ENCODE data around the gene WWOX. TPM values are rescaled to one million over a fixed set of nuclear protein-coding genes. Genes with fewer than 3 reads are reported as not detected.

WWOX gene
- total RNA-seq, 2 donors from 2014 or later = 30.0 to 35.4 TPM

DNA sequence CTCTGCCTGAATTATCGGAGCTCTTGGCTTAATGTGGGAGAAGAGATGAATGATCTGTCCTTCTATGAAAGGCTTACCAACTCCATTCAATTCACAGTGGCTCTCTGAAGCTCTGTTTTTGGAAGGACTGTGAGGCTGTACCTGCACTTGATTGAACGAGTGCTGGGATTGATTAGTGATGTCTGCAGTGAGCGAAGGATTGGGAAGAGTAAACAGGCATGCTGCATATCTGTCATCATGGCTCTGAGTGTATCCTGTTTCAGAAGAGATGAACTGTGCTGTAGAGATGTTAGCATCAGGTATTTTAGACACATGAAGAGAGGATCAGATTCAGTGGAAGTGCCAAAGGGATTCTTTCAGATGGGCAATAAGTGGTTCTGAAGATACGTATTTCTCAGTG lies 937.1 kb downstream of the WWOX start:
- Mint-ChIP-seq H3K36me3 (ENCODE audit: low read depth) (no peaks in the 10 kb centered on the region), H3K9me3 (peaks cover 7% of the 10 kb centered on the region), H3K27ac (no peak overlapping the region), H3K4me1 (peaks cover 4% of the 10 kb centered on the region), H3K4me3 (no peak overlapping the region), H3K27me3 (ENCODE audit: insufficient read depth) (peaks cover 2% of the 10 kb centered on the region)
- Histone ChIP-seq H3K4me1 (ENCODE audit: control insufficient read depth, insufficient read depth, low read length) (no peaks in the 10 kb centered on the region), H3K27me3 (ENCODE audit: control insufficient read depth, insufficient read depth, low read length, poor library complexity, severe bottlenecking) (no peaks in the 10 kb centered on the region), H3K36me3 (ENCODE audit: control insufficient read depth, insufficient read depth, low read length) (no peaks in the 10 kb centered on the region), H3K4me3 (ENCODE audit: low read length) (no peak overlapping the region), H3K9me3 (ENCODE audit: control insufficient read depth, low read length) (no peaks in the 10 kb centered on the region), H3K9ac (ENCODE audit: extremely low read depth, low read length, poor library complexity, severe bottlenecking) (no peak overlapping the region), H3K27ac (ENCODE audit: low read depth, low read length) (no peak overlapping the region)
- peak; percentile 17 for DNase-seq
- WGBS, 2 experiments (ENCODE audit: insufficient coverage in 1 of 2, insufficient read length in 1 of 2) = 97 to 100% methylated on average over 3 to 4 of the region's 4 CpGs
- TF ChIP-seq, protein P1, sequence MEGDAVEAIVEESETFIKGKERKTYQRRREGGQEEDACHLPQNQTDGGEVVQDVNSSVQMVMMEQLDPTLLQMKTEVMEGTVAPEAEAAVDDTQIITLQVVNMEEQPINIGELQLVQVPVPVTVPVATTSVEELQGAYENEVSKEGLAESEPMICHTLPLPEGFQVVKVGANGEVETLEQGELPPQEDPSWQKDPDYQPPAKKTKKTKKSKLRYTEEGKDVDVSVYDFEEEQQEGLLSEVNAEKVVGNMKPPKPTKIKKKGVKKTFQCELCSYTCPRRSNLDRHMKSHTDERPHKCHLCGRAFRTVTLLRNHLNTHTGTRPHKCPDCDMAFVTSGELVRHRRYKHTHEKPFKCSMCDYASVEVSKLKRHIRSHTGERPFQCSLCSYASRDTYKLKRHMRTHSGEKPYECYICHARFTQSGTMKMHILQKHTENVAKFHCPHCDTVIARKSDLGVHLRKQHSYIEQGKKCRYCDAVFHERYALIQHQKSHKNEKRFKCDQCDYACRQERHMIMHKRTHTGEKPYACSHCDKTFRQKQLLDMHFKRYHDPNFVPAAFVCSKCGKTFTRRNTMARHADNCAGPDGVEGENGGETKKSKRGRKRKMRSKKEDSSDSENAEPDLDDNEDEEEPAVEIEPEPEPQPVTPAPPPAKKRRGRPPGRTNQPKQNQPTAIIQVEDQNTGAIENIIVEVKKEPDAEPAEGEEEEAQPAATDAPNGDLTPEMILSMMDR (conservative IDR thresholded peaks at IDR 0.05) = no peak

DNA sequence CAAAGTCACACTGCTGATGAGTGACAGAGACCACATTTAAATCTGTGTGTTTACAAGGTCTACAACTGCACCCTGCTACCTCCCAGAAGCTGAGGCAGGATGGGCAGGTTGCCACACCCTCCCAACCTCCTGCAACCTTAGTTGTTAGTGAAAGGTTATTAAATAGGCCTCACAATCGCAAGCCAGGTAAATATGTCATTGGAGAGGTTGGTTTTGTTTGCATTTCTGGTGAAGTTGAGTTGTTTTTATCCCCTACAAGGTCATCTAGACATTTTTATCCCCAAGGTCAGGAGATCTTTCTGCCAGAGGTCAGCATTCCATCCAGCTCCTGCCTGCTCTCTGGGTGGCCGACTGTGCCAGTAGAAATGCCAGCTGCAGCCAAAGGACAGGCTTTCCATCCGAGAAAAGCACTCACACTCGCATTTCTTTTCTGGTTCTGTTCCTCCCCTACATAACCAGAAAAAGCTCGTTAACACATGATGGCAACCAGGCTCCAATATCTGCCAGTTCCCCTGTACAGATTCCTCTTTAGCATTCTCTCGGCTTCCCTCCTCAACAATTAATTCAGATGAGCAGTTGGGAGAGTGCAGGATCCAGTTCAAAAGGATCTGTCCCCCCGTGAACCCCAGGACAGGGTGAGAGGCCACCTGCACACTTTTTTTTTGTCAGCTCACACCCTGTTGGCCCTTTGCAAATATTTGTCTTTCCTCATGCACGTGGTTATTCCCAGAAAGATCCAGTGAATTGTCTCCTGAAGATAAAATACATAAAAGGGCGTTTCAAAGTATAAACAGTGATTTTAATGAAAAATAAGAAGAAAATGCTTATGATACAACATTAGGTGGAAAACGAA lies 938.3 kb downstream of the WWOX start:
- peak; percentile 13 for DNase-seq
- Mint-ChIP-seq H3K9me3 (peaks cover 5% of the 10 kb centered on the region), H3K36me3 (ENCODE audit: low read depth) (no peaks in the 10 kb centered on the region), H3K4me3 (no peak overlapping the region), H3K4me1 (peaks cover 4% of the 10 kb centered on the region), H3K27me3 (ENCODE audit: insufficient read depth) (peaks cover 2% of the 10 kb centered on the region), H3K27ac (no peak overlapping the region)
- H3K36me3 ChIP-seq (ENCODE audit: control insufficient read depth, insufficient read depth, low read length) = no peaks in the 10 kb centered on the region
- WGBS, 2 experiments (ENCODE audit: insufficient coverage in 1 of 2, insufficient read length in 1 of 2) = 85 to 92% methylated on average over 8 to 10 of the region's 10 CpGs
- H3K27me3 ChIP-seq (ENCODE audit: control insufficient read depth, insufficient read depth, low read length, poor library complexity, severe bottlenecking) = no peaks in the 10 kb centered on the region
- no peak overlapping the region for H3K4me3 ChIP-seq (ENCODE audit: low read length)
- no peak overlapping the region for H3K27ac ChIP-seq (ENCODE audit: low read depth, low read length)
- no peaks in the 10 kb centered on the region for H3K4me1 ChIP-seq (ENCODE audit: control insufficient read depth, insufficient read depth, low read length)
- H3K9ac ChIP-seq (ENCODE audit: extremely low read depth, low read length, poor library complexity, severe bottlenecking) = no peak overlapping the region
- H3K9me3 ChIP-seq (ENCODE audit: control insufficient read depth, low read length) = no peaks in the 10 kb centered on the region
- TF ChIP-seq, protein P1 (conservative IDR thresholded peaks at IDR 0.05) = no peak

DNA sequence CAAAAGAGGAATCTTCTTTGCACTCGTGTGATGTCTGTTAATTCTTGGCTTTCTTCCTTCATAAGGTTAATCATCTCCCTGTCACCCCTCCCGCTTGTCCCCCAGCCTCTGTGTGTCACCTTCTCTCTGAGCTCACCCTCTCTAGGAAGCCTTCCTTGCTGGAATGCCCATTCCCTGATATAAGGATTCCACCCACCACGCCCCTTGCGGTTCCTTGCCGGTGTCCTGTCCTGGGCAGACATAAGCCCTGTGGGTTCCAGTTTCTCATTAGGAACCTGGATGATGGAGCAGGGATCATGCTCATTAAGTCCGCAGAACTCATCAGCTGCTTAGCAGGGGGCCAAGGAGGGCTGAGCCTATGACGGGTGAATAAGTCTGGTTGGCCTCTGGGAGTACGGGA lies 941.8 kb downstream of the WWOX start:
- H3K27me3 ChIP-seq (ENCODE audit: control insufficient read depth, insufficient read depth, low read length, poor library complexity, severe bottlenecking) = no peaks in the 10 kb centered on the region

More for the DNA sequence above, 941.8 kb downstream of the WWOX start:
- Histone ChIP-seq H3K4me3 (ENCODE audit: low read length) (no peak overlapping the region), H3K27ac (ENCODE audit: low read depth, low read length) (no peak overlapping the region), H3K9ac (ENCODE audit: extremely low read depth, low read length, poor library complexity, severe bottlenecking) (no peak overlapping the region), H3K36me3 (ENCODE audit: control insufficient read depth, insufficient read depth, low read length) (no peaks in the 10 kb centered on the region), H3K9me3 (ENCODE audit: control insufficient read depth, low read length) (no peaks in the 10 kb centered on the region), H3K4me1 (ENCODE audit: control insufficient read depth, insufficient read depth, low read length) (no peaks in the 10 kb centered on the region)
- Mint-ChIP-seq H3K36me3 (ENCODE audit: low read depth) (no peaks in the 10 kb centered on the region), H3K4me1 (peaks cover 6% of the 10 kb centered on the region), H3K4me3 (no peak overlapping the region), H3K27me3 (ENCODE audit: insufficient read depth) (peaks cover 2% of the 10 kb centered on the region), H3K9me3 (no peaks in the 10 kb centered on the region), H3K27ac (no peak overlapping the region)
- WGBS, 2 experiments (ENCODE audit: insufficient coverage in 1 of 2, insufficient read length in 1 of 2) = 85 to 88% methylated on average over 8 of the region's 8 CpGs
- TF ChIP-seq, protein P1 (conservative IDR thresholded peaks at IDR 0.05) = no peak
- DNase-seq = peak; percentile 49

All from endodermal cell (in vitro differentiated cells).